GM23338 (cell line): ENCODE results near the gene MRPL44. TPM values are rescaled to one million over a fixed set of nuclear protein-coding genes. Genes with fewer than 3 reads are reported as not detected.
A peak's percentile ranks its signal among the peaks of the same experiment; 100 is the strongest.

ENCODE experiments used
- ATAC-seq: fragments of 200-7000 bp; cut with Tn5 transposase; 3 replicates; pipeline ENCODE4 v1.9.1; 2020
- DNase-seq: peaks from one replicate; pipeline ENCODE4 v3.0.0-alpha.2; 2015; ENCODE audit warnings: low spot score
- H2AFZ ChIP-seq: fragments of 200-600 bp; sonication (generic); 2 replicates; pipeline ENCODE4 v1.8.0; 2016; ENCODE audit warnings: antibody characterized with exemption, mild to moderate bottlenecking, moderate library complexity
- H3F3A ChIP-seq: fragments of 200-600 bp; sonication (generic); replicated peaks from 2 replicates; pipeline ENCODE4 v1.8.0; 2017; ENCODE audit warnings: antibody characterized with exemption, mixed run types, low read depth
- H3K27ac ChIP-seq: fragments of 200-600 bp; sonication (generic); 2 replicates; pipeline ENCODE4 v1.6.1; 2016; ENCODE audit warnings: low read depth
- H3K27me3 ChIP-seq: fragments of 200-600 bp; sonication (generic); 2 replicates; pipeline ENCODE4 v1.8.0; 2016; ENCODE audit warnings: mild to moderate bottlenecking, mixed run types, moderate library complexity; ENCODE audit not compliant: insufficient read depth
- H3K36me3 ChIP-seq: fragments of 200-600 bp; sonication (generic); 2 replicates; pipeline ENCODE4 v1.8.0; 2016; ENCODE audit warnings: mild to moderate bottlenecking; ENCODE audit not compliant: insufficient read depth
- H3K4me1 ChIP-seq: fragments of 200-600 bp; sonication (generic); 2 replicates; pipeline ENCODE4 v1.8.0; 2016; ENCODE audit warnings: mild to moderate bottlenecking, moderate library complexity; ENCODE audit not compliant: insufficient read depth
- H3K4me2 ChIP-seq: fragments of 200-600 bp; sonication (generic); 2 replicates; pipeline ENCODE4 v1.7.1; 2017; ENCODE audit warnings: mixed run types
- H3K4me3 ChIP-seq: fragments of 200-600 bp; sonication (generic); 2 replicates; pipeline ENCODE4 v1.6.1; 2016; ENCODE audit warnings: mixed run types
- H3K79me2 ChIP-seq: fragments of 200-600 bp; sonication (generic); replicated peaks from 2 replicates; pipeline ENCODE4 v1.8.0; 2017; ENCODE audit warnings: mild to moderate bottlenecking; ENCODE audit not compliant: insufficient read depth
- H3K9me2 ChIP-seq: fragments of 200-600 bp; sonication (generic); 2 replicates; pipeline ENCODE4 v1.8.0; 2017; ENCODE audit not compliant: insufficient read depth
- H4K20me1 ChIP-seq: fragments of 200-600 bp; sonication (generic); replicated peaks from 2 replicates; pipeline ENCODE4 v1.8.0; 2017; ENCODE audit warnings: mild to moderate bottlenecking; ENCODE audit not compliant: insufficient read depth
- H3K27ac Mint-ChIP-seq: 2 replicates; pipeline ENCODE4 v1.8.0; 2020; ENCODE audit warnings: inconsistent platforms, mild to moderate bottlenecking, moderate library complexity, mixed read lengths
- H3K27me3 Mint-ChIP-seq: 3 replicates; pipeline ENCODE4 v1.8.0; 2022; ENCODE audit warnings: low read depth, mild to moderate bottlenecking, moderate library complexity, mixed read lengths, inconsistent platforms; ENCODE audit not compliant: insufficient read depth, poor library complexity
- H3K36me3 Mint-ChIP-seq: 3 replicates; pipeline ENCODE4 v1.8.0; 2021; ENCODE audit warnings: low read depth, mild to moderate bottlenecking, inconsistent platforms, moderate library complexity, mixed read lengths
- H3K4me1 Mint-ChIP-seq: 3 replicates; pipeline ENCODE4 v1.8.0; 2020; ENCODE audit warnings: mild to moderate bottlenecking, inconsistent platforms, mixed read lengths
- H3K4me3 Mint-ChIP-seq: 3 replicates; pipeline ENCODE4 v1.8.0; 2021; ENCODE audit warnings: moderate library complexity, mild to moderate bottlenecking, inconsistent platforms, mixed read lengths
- H3K9me3 Mint-ChIP-seq: 3 replicates; pipeline ENCODE4 v1.8.0; 2020; ENCODE audit warnings: moderate library complexity, mild to moderate bottlenecking, inconsistent platforms, mixed read lengths
- STAT1 ChIP-seq: IDR thresholded peaks from one replicate; pipeline ENCODE4 v1.6.1; 2016; ENCODE audit warnings: antibody characterized with exemption; ENCODE audit not compliant: unreplicated experiment
- ZNF114 ChIP-seq: fragments of 250-450 bp; sonication (Bioruptor Pico); IDR thresholded peaks from 2 replicates; pipeline ENCODE4 v1.5.0; 2020; ENCODE audit warnings: mild to moderate bottlenecking, moderate library complexity
- polyA plus RNA-seq: library from polyadenylated mRNA; unstranded; fragments of >200 nt; fragmentation: Nextera tagmentation; extraction: Ambion mirVana; gene quantifications from 2 replicates; pipeline ENCODE4 v1.2.1, GENCODE V29; 2016
- total RNA-seq: library from RNA; depleted of rRNA; stranded (reverse); fragments of >200 nt; shearing (Covaris generic); gene quantifications from 2 replicates; pipeline ENCODE4 v1.2.3, GENCODE V29; 2014
- TF ChIP-seq, protein P1 (sequence below): fragments of 250-450 bp; sonication (Bioruptor Pico); IDR thresholded peaks from 2 replicates; pipeline ENCODE4 v1.5.0; 2020; ENCODE audit warnings: mild to moderate bottlenecking, moderate library complexity

The MRPL44 gene
- total and polyA plus RNA-seq, 2 experiments from 2014 or later, result 38.4 to 55.8 TPM

DNA sequence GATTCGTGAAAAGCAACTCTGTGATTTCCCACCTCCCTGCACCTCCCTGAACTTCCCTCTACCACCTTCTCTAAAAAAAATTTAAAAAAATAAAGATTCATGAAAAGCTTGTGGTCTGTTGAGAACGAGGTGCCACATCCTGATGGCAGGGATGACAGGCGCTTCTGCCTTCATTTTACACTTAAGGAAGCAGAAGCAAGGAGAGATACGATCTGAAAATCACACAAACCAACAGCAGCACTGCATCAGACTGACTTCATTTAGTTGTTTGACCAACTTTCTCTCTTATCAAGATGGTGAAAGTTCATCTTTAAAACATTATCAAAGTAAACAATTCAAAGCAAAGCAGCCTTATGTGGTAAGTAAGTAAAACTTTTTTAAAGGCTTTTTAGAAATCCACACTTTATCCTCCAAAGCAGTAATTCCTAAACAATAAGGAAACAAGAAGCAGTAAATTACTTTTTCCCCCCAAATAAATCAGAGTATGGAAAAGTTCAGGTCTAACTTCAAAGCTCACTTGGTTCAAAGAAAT is 27.6 kb upstream of the MRPL44 start:
- peaks cover 100% of the 10 kb centered on the region for H3K79me2 ChIP-seq
- H3K36me3 Mint-ChIP-seq, result peaks cover 34% of the 10 kb centered on the region; the same call in 2 of the 3 replicates
- peaks cover 33% of the 10 kb centered on the region for H3K4me1 Mint-ChIP-seq

More for the DNA sequence above, 27.6 kb upstream of the MRPL44 start:
- Mint-ChIP-seq H3K27me3 (peaks cover 4% of the 10 kb centered on the region), H3K4me3 (no peak overlapping the region), H3K27ac (peak overlapping the region; percentile 46), H3K9me3 (peaks cover 7% of the 10 kb centered on the region; the same call in 2 of the 3 replicates)
- TF ChIP-seq ZNF114 (CRISPR knock-in tag) (no peak), STAT1 (no peak)
- TF ChIP-seq, protein P1, sequence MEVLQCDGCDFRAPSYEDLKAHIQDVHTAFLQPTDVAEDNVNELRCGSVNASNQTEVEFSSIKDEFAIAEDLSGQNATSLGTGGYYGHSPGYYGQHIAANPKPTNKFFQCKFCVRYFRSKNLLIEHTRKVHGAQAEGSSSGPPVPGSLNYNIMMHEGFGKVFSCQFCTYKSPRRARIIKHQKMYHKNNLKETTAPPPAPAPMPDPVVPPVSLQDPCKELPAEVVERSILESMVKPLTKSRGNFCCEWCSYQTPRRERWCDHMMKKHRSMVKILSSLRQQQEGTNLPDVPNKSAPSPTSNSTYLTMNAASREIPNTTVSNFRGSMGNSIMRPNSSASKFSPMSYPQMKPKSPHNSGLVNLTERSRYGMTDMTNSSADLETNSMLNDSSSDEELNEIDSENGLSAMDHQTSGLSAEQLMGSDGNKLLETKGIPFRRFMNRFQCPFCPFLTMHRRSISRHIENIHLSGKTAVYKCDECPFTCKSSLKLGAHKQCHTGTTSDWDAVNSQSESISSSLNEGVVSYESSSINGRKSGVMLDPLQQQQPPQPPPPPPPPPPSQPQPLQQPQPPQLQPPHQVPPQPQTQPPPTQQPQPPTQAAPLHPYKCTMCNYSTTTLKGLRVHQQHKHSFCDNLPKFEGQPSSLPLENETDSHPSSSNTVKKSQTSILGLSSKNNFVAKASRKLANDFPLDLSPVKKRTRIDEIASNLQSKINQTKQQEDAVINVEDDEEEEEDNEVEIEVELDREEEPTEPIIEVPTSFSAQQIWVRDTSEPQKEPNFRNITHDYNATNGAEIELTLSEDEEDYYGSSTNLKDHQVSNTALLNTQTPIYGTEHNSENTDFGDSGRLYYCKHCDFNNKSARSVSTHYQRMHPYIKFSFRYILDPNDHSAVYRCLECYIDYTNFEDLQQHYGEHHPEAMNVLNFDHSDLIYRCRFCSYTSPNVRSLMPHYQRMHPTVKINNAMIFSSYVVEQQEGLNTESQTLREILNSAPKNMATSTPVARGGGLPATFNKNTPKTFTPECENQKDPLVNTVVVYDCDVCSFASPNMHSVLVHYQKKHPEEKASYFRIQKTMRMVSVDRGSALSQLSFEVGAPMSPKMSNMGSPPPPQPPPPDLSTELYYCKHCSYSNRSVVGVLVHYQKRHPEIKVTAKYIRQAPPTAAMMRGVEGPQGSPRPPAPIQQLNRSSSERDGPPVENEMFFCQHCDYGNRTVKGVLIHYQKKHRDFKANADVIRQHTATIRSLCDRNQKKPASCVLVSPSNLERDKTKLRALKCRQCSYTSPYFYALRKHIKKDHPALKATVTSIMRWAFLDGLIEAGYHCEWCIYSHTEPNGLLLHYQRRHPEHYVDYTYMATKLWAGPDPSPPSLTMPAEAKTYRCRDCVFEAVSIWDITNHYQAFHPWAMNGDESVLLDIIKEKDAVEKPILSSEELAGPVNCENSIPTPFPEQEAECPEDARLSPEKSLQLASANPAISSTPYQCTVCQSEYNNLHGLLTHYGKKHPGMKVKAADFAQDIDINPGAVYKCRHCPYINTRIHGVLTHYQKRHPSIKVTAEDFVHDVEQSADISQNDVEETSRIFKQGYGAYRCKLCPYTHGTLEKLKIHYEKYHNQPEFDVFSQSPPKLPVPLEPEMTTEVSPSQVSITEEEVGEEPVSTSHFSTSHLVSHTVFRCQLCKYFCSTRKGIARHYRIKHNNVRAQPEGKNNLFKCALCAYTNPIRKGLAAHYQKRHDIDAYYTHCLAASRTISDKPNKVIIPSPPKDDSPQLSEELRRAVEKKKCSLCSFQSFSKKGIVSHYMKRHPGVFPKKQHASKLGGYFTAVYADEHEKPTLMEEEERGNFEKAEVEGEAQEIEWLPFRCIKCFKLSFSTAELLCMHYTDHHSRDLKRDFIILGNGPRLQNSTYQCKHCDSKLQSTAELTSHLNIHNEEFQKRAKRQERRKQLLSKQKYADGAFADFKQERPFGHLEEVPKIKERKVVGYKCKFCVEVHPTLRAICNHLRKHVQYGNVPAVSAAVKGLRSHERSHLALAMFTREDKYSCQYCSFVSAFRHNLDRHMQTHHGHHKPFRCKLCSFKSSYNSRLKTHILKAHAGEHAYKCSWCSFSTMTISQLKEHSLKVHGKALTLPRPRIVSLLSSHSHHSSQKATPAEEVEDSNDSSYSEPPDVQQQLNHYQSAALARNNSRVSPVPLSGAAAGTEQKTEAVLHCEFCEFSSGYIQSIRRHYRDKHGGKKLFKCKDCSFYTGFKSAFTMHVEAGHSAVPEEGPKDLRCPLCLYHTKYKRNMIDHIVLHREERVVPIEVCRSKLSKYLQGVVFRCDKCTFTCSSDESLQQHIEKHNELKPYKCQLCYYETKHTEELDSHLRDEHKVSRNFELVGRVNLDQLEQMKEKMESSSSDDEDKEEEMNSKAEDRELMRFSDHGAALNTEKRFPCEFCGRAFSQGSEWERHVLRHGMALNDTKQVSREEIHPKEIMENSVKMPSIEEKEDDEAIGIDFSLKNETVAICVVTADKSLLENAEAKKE, result no peak
- H2AFZ ChIP-seq, result no peak overlapping the region
- H3K9me2 ChIP-seq, result no peaks in the 10 kb centered on the region
- DNase-seq (no peak), ATAC-seq (no peak)
- no peaks in the 10 kb centered on the region for H3F3A ChIP-seq
- H4K20me1 ChIP-seq, result peaks cover 9% of the 10 kb centered on the region
- H3K36me3 ChIP-seq, result no peaks in the 10 kb centered on the region
- peak overlapping the region; percentile 31; the same call in 1 of the 2 replicates for H3K4me2 ChIP-seq
- peaks cover 32% of the 10 kb centered on the region for H3K4me1 ChIP-seq
- H3K27ac ChIP-seq, result 0 out of 2 replicates have a peak overlapping the region, but pooled peaks have one; percentile 46
- no peaks in the 10 kb centered on the region for H3K27me3 ChIP-seq
- H3K4me3 ChIP-seq, result no peak overlapping the region
